ACHN (cell line): ENCODE data around the gene MIA3.
"Not testable (repeated sequence)": the region's sequence is repeated elsewhere in the genome, so short reads cannot be mapped to it uniquely, and the experiment has no call there.

Experiments
- DNase-seq: peaks from one replicate; pipeline ENCODE4 v3.0.0-alpha.2; 2015
- in situ Hi-C: cut with HindIII; loops from 2 replicates; pipeline ENCODE4 v1.10.0; 2017; ENCODE audit warnings: low sequenced_read_pairs, low pct_ligation_motif_present, low pct_unique_long_range_greater_than_20kb

Gene MIA3

GRCh38 chr1:222652676-222653075 lies 34.8 kb downstream of the MIA3 start:
- in situ Hi-C loops: no loop called here
- DNase-seq: no peak

- no peak for DNase-seq
- in situ Hi-C loops: no loop called here
Observed at GRCh38 chr1:222653178-222653827, 35.4 kb downstream of the MIA3 start.

GRCh38 chr1:222654849-222655248 lies 37.0 kb downstream of the MIA3 start:
- in situ Hi-C loops: no loop called here
- DNase-seq: no peak

- in situ Hi-C loops: no loop called here
- DNase-seq: no peak
Observed at GRCh38 chr1:222656391-222657155, 38.7 kb downstream of the MIA3 start.

GRCh38 chr1:222657899-222658298 lies 40.0 kb downstream of the MIA3 start:
- in situ Hi-C loops: no loop called here

GRCh38 chr1:222663431-222663934 lies 45.6 kb downstream of the MIA3 start:
- in situ Hi-C loops: no loop called here

More at GRCh38 chr1:222657899-222658298, 40.0 kb downstream of the MIA3 start:
- no peak for DNase-seq

GRCh38 chr1:222665964-222666363 lies 48.1 kb downstream of the MIA3 start:
- in situ Hi-C loops: no loop called here
- DNase-seq: no peak

More at GRCh38 chr1:222663431-222663934, 45.6 kb downstream of the MIA3 start:
- no peak for DNase-seq

- in situ Hi-C loops, DNase-seq: not testable (repeated sequence)
Observed at GRCh38 chr1:222668184-222668583, 50.3 kb downstream of the MIA3 start.

- DNase-seq, in situ Hi-C loops: not testable (repeated sequence)
Observed at GRCh38 chr1:222669107-222669506, 51.2 kb downstream of the MIA3 start.

GRCh38 chr1:222670110-222670509 lies 52.2 kb downstream of the MIA3 start:
- in situ Hi-C loops: no loop called here
- no peak for DNase-seq

- in situ Hi-C loops: no loop called here
- DNase-seq: no peak
Observed at GRCh38 chr1:222680080-222680479, 62.2 kb downstream of the MIA3 start.

- no peak for DNase-seq
- in situ Hi-C loops: no loop called here
Observed at GRCh38 chr1:222691016-222691415, 73.1 kb downstream of the MIA3 start.

- in situ Hi-C loops: no loop called here
- DNase-seq: no peak
Observed at GRCh38 chr1:222694927-222695326, 77.0 kb downstream of the MIA3 start.

- in situ Hi-C loops: no loop called here
- no peak for DNase-seq
Observed at GRCh38 chr1:222696741-222697140, 78.8 kb downstream of the MIA3 start.

GRCh38 chr1:222697203-222697602 lies 79.3 kb downstream of the MIA3 start:
- in situ Hi-C loops: no loop called here
- no peak for DNase-seq

GRCh38 chr1:222697826-222698225 lies 79.9 kb downstream of the MIA3 start:
- in situ Hi-C loops: no loop called here
- no peak for DNase-seq

- DNase-seq: no peak
- in situ Hi-C loops: no loop called here
Observed at GRCh38 chr1:222702210-222702609, 84.3 kb downstream of the MIA3 start.

- in situ Hi-C loops: no loop called here
- no peak for DNase-seq
Observed at GRCh38 chr1:222704260-222704659, 86.4 kb downstream of the MIA3 start.

- no peak for DNase-seq
- in situ Hi-C loops: no loop called here
Observed at GRCh38 chr1:222706815-222707214, 88.9 kb downstream of the MIA3 start.

GRCh38 chr1:222709700-222710153 lies 91.8 kb downstream of the MIA3 start:
- in situ Hi-C loops: no loop called here
- no peak for DNase-seq
